ENCODE measurements around the gene ERRFI1. TPM values are rescaled to one million over a fixed set of nuclear protein-coding genes. Genes with fewer than 3 reads are reported as not detected.

Gene ERRFI1
- total RNA-seq, 2 experiments from 2014 or later: 3.6 TPM

- H3K4me3 ChIP-seq (ENCODE audit: low read length): no peak overlapping the region
- H3K27ac ChIP-seq (ENCODE audit: low read depth in 1 of 2, low read length in 2 of 2): no peak overlapping the region
- Mint-ChIP-seq H3K36me3 (ENCODE audit: low read depth) (no peaks in the 10 kb centered on the region), H3K9me3 (no peaks in the 10 kb centered on the region), H3K27me3 (peaks cover 24% of the 10 kb centered on the region), H3K4me1 (ENCODE audit: low read depth) (peaks cover 13% of the 10 kb centered on the region), H3K4me3 (peak overlapping the region; percentile 83), H3K27ac (no peak overlapping the region)
- no peak for TF ChIP-seq CTCF (IDR thresholded peaks at IDR 0.05)
- no peak for ATAC-seq (ENCODE audit: poor library complexity)
- intact Hi-C loops (cut with DNase I, micrococcal nuclease): loop anchor here in 1 of 2 experiments (2.0 kb wide), 1 partner anchor 67 kb away; the partner anchor contains the start of gene PARK7
- ChIA-PET POLR2A (interaction anchor here (0.5 kb wide), 1 partner anchor 40 kb away, joined by 3 read pairs; no protein-coding TSS in a partner anchor), CTCF (interaction anchor here (1.0 to 1.7 kb wide), 3 partner anchors 8 to 321 kb away, joined by 4 read pairs; no protein-coding TSS in a partner anchor)
- no peak for DNase-seq
- H3K36me3 ChIP-seq (ENCODE audit: insufficient read depth, low read length): no peaks in the 10 kb centered on the region
- peaks cover 3 to 14% of the 10 kb centered on the region in 2 experiments for H3K27me3 ChIP-seq (ENCODE audit: control insufficient read depth in 1 of 2, insufficient read depth in 2 of 2, low read length in 2 of 2)
- no peaks in the 10 kb centered on the region for H3K9me3 ChIP-seq (ENCODE audit: control insufficient read depth in 1 of 2, insufficient read depth in 1 of 2, low read length in 2 of 2)
- peaks cover 13% of the 10 kb centered on the region for H3K4me1 ChIP-seq (ENCODE audit: insufficient read depth, low read length)
Measured at GRCh38 chr1:8027748-8028570, 1.9 kb upstream of the ERRFI1 start.

- H3K4me1 ChIP-seq (ENCODE audit: insufficient read depth, low read length): peaks cover 13% of the 10 kb centered on the region
- CTCF ChIA-PET: no interaction called here
- no peak overlapping the region for H3K27ac ChIP-seq (ENCODE audit: low read depth in 1 of 2, low read length in 2 of 2)
- no peaks in the 10 kb centered on the region for H3K9me3 ChIP-seq (ENCODE audit: control insufficient read depth in 1 of 2, insufficient read depth in 1 of 2, low read length in 2 of 2)
- H3K36me3 ChIP-seq (ENCODE audit: insufficient read depth, low read length): no peaks in the 10 kb centered on the region
- Mint-ChIP-seq H3K27ac (no peak overlapping the region), H3K36me3 (ENCODE audit: low read depth) (no peaks in the 10 kb centered on the region), H3K27me3 (peaks cover 30% of the 10 kb centered on the region), H3K4me1 (ENCODE audit: low read depth) (peaks cover 13% of the 10 kb centered on the region), H3K9me3 (no peaks in the 10 kb centered on the region), H3K4me3 (peak overlapping the region; percentile 83)
- H3K4me3 ChIP-seq (ENCODE audit: low read length): no peak overlapping the region
- no peak for TF ChIP-seq CTCF (IDR thresholded peaks at IDR 0.05)
- peak in 1 of 14 experiments; percentile 22 for DNase-seq
- POLR2A ChIA-PET: interaction anchor here (0.9 kb wide), 1 partner anchor 12 kb away, joined by 3 read pairs; no protein-coding TSS in a partner anchor
- no peak for ATAC-seq (ENCODE audit: poor library complexity)
- H3K27me3 ChIP-seq (ENCODE audit: control insufficient read depth in 1 of 2, insufficient read depth in 2 of 2, low read length in 2 of 2): peaks cover 3 to 14% of the 10 kb centered on the region in 2 experiments
- intact Hi-C loops (cut with DNase I, micrococcal nuclease): loop anchor here in 1 of 2 experiments (1.0 to 2.0 kb wide), 2 partner anchors 66 to 291 kb away; partner anchors contain the start of genes PARK7 and SLC45A1
Measured at GRCh38 chr1:8026976-8027747, 1.1 kb upstream of the ERRFI1 start.

GRCh38 chr1:8025671-8026144, 401 bp downstream of the ERRFI1 start:
- H3K36me3 Mint-ChIP-seq (ENCODE audit: low read depth): no peaks in the 10 kb centered on the region
- no peak overlapping the region for H3K27ac ChIP-seq (ENCODE audit: low read depth in 1 of 2, low read length in 2 of 2)
- peak overlapping the region; percentile 92 for H3K4me3 Mint-ChIP-seq
- POLR2A ChIA-PET: interaction anchor here (0.9 kb wide), 1 partner anchor 11 kb away, joined by 3 read pairs; no protein-coding TSS in a partner anchor
- no peaks in the 10 kb centered on the region for H3K9me3 Mint-ChIP-seq
- H3K36me3 ChIP-seq (ENCODE audit: insufficient read depth, low read length): no peaks in the 10 kb centered on the region
- intact Hi-C loops (cut with DNase I, micrococcal nuclease): loop anchor here in 1 of 2 experiments (1.0 to 2.0 kb wide), 2 partner anchors 65 to 293 kb away; partner anchors contain the start of genes PARK7 and SLC45A1
- peak overlapping the region; percentile 48 for H3K27ac Mint-ChIP-seq
- CTCF ChIA-PET: no interaction called here
- H3K4me1 ChIP-seq (ENCODE audit: insufficient read depth, low read length): peaks cover 13% of the 10 kb centered on the region
- H3K27me3 Mint-ChIP-seq: peaks cover 30% of the 10 kb centered on the region
- H3K4me3 ChIP-seq (ENCODE audit: low read length): peak overlapping the region; percentile 43
- TF ChIP-seq CTCF (IDR thresholded peaks at IDR 0.05): no peak
- peak; percentile 9 for ATAC-seq (ENCODE audit: poor library complexity)
- no peaks in the 10 kb centered on the region for H3K9me3 ChIP-seq (ENCODE audit: control insufficient read depth in 1 of 2, insufficient read depth in 1 of 2, low read length in 2 of 2)
- peaks cover 3 to 14% of the 10 kb centered on the region in 2 experiments for H3K27me3 ChIP-seq (ENCODE audit: control insufficient read depth in 1 of 2, insufficient read depth in 2 of 2, low read length in 2 of 2)
- DNase-seq: peak in 2 of 14 experiments; percentile 4 to 6
- H3K4me1 Mint-ChIP-seq (ENCODE audit: low read depth): peaks cover 13% of the 10 kb centered on the region

Measured in CD4-positive, alpha-beta T cell (primary cell).